A172 (cell line): ENCODE results near the gene PALM3. TPM values are rescaled to one million over a fixed set of nuclear protein-coding genes. Genes with fewer than 3 reads are reported as not detected.

Experiments used
- DNase-seq: peaks from one replicate; pipeline ENCODE4 v3.0.0-alpha.2; 2015; ENCODE audit warnings: low spot score
- total RNA-seq: library from RNA; depleted of rRNA; stranded (reverse); fragments of >200 nt; shearing (Covaris generic); gene quantifications from 2 replicates; pipeline ENCODE4 v1.2.3, GENCODE V29; 2014

PALM3 gene
- total RNA-seq, 1 experiment from 2014 or later, result 6.2 TPM

DNA sequence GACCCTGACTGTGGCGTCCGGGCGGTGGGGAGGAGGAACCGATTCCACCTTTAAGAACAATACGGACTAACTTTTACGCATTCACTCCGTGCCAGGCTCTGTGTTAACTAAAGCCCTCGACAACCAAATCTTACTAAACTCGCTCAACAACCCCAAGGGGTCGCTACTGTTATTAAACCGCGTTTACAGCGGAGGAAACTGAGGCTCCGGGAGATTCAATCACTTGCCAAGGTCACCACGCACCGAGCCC, 27.5 kb upstream of the PALM3 start:
- DNase-seq, result no peak

DNA sequence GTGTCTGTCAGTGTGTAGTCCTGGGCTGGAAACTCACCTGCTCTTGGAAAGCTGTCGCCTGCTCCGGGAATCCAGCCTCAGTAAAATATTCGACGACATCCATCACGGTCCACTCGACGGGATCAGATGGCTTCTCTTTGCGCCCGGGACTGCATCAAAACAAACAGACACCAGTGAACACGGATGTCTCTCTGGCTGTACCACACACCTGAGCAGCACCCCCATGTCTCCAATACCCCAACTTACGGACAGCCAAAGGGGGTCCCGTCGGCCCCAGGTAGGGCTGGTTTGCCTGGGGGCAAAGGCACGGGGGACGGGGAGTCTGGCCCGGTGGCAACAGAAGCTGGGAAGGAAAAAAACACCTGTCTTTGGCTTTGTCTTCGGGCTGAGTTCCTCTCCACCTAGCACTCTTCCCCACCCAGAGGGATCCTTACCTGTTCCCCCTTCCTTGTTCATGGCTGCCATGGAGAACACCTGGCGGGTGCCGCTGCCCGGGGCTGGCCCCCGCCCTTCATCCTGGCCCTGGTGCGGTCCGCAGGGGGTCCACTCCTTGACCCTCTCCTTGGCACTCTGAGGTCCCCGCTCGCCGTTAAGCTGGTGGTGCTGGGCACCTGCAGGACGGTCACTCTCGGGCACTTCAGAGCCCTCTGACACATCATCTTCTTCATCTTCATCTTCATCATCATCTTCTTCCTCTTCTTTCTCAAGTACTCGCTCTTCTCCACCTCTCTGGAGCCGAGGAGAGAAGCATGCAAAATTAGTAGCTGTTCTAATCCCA, 26.9 kb upstream of the PALM3 start:
- no peak for DNase-seq

DNA sequence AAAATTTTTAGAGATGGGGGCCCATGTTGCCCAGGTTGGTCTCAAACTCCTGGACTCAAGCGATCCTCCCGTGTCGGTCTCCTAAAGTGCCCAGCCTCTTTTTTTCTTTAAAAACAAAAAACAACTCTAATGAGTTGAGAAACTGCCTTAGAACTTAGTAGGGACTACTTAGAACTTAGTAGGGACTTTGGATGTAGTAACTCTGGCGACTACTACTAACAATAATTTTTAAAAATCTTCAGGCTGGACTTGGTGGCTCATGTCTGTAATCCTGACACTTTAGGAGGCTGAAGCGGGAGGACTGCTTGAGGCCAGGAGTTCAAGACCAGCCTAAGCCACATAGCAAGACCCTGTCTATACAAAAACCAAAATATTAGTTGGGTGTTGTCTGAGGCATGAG, 24.2 kb upstream of the PALM3 start:
- no peak for DNase-seq

DNA sequence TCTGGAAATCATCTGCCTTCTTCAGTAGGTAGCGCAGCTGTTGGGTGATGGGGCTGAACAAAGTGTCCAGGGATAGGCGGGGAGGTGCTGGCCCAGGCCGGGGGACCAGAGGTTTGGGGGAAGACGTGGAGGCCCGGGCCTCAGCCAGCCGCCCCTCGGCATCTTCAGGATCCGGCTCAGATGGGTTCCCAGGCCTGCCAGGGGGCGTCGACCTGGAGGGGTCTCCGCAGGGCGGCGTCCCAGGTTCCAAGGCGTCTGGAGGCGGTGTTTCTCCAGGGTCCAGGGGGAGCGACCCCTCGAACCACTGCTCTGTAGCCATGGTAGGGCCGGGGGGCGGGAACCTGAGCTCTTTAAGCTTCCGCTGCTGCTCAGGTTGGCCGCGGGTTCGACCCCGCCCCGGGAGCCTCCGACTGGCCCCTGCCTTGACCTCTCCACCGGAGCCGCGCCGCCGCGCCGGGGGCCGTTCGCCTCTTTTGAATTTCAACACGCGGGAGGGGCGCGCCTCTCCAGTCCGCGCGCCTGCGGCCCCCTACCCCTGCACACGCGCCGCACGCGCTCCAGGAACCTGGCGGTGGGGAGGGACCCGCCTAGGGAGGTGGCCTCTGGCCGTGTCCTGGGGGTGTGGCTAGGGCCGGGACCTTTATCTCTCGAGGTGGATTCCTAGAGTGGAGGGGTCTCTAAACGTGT, 23.6 kb upstream of the PALM3 start, which contains the start of gene C19orf67:
Gene C19orf67 (minus strand): TSS at position 475 of the 687 bp plus-strand sequence. CDS start 156 bp downstream, at position 319.
- no peak for DNase-seq

DNA sequence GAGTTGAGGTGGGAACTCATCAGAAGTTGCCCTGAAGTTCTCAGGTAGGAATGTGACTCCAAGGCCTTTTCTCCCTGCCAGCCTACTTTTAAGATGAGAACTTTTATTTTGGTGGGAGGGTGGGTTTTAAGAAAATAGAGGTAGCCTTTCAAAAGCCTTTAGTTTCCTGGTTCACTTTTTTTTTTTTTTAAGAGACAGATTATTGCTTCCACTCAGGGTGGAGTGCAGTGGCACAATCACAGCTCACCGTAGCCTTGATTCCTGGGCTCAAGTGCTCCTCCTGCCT, 20.7 kb upstream of the PALM3 start:
- DNase-seq, result no peak

DNA sequence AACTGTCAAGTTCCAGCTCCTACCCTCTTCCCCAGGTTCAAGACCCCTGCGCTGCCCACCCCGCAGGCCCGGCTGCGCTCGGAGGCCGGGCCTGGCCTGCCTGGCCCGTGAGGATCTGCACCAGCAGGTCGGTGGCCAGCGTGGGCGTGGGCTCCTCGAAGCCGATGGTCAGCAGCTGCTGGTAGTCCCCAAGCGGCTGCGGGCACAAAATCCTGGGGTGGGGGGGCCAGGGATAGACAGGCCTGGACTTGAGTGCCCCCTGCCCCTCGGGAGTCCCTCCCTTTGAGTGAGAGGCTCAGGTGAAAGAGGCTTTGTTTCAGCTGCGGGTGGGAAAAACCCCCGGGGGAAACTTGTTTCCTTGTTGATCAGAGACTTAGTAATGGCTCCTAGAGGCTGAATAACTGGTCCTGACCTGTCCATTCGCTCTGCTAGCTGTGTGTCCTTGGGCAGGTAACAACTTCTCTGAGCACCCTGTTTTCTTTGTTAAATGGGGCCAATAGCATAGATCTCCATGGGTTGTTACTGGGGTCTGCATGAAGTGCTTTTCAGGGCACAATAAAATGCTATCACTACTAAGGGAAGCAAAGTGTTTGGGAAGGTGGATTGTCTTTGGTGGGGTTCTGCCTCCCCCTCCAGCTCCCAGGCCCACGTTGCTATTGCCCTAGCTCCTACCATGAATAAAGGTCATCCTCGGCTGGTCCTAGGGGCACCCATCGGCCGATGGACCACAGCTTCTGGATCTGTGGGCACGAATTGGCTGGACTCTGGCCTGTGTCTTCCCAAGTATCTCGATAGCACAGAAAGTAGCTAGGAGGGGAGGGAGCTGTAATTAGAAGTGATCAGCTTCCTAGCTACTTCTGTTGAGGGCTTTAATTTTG, 20.2 kb upstream of the PALM3 start:
- DNase-seq, result no peak

DNA sequence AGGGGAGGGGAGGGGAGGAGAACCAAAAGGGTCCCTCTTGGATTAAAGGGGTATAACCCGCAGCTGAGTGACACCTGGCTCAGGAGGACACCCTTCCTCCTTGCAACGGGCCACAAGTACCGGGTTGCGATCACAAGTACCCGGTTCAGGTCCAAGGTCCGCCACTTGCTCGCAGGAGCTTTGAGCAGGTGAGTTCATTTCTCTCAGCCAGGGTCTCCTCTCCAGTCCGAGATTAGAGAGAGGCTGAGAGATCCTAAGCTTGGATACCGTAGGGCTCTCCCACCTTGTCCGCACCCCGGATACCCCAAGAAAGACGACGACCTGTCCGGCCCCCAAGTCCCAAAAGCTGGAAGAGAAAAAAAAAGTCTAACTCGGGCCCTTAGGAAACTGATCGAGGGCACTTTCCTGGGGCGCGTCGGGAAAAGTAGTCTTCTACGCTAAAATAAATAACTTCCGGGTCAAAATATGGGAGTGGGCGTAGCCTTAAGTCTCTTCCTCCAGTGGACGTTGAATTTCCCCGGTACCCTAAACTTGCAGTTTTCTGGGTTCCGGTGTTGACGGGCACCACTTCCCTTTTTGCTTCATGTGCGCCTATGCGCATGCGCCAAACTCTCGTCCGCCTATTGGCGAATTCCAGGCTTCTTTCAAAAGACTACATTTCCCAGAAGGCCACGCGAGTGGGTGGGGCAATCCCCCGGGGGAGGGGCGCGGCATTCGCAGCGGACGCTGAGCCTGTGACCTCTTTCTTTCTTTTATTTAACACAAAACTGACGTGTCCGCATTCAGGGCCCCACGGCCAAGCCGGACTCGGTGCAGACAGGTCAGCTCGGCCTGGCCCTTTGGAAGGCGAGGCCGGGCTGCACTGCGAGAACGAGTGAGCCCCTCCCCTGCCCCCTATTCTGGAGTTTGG, 19.3 kb upstream of the PALM3 start:
- DNase-seq, result peak; percentile 99

DNA sequence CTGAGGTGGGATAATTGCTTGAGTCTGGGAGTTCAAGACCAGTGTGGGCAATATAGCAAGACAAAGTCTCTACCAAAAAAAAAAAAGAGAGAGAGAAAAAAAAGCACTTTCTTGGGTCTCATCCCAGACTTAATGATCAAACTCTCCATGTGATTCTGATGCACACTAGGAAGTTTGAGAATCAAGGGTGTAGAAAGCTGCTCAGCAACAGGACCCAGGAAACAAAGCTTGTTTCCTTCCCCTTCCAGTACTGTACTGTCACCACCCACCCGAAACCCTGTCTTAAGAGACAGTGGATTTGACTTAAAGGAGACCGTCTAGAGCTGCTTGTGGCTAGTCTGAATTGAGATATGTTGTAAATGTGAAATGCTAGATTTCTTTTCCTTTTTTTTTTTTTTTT, 16.5 kb upstream of the PALM3 start:
- DNase-seq, result no peak

DNA sequence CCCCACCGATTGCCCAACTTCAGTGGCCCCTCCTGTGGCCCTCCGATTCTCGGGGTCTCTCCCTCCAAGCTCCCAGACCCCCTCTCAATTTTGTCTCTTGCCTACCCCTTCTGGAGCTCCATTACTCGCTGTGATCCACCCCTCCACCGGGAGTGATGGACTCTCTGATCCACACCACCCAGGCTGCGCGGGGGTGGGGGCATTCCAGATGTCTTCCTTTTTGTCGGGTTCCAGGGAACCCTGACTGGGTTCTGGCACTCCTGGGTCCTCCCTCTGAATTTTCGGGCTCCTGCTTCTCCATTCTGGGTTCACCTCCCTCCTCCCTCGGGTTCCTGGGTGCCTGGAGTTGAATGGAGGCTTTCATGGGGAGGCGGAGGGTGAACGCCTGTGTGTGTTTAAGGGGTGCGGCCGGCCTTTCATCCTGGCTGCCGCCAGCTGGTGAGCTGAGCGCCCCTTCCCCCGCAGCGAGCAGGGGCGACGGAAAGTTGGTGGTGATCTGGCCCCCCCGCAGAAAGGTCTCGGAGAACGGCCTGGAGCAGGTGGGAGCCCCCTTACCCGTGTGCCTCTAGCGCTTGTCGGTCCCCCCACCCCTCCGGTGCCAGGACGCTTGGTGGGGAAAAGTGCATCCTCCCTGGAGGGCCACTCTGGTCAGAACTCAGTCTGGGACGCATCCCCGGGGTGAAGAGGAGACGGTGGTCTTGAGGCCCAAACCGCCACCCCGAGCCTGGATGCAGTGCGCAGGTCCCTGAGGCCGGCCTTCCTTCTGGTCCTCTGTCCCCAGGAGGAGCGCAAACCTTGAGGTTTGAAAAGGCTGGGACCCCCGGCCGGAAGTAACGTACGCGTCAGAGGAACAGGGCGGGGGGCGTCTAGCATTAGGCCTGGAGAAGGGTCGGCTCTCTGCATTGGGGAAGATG, 12.3 kb upstream of the PALM3 start:
- no peak for DNase-seq

DNA sequence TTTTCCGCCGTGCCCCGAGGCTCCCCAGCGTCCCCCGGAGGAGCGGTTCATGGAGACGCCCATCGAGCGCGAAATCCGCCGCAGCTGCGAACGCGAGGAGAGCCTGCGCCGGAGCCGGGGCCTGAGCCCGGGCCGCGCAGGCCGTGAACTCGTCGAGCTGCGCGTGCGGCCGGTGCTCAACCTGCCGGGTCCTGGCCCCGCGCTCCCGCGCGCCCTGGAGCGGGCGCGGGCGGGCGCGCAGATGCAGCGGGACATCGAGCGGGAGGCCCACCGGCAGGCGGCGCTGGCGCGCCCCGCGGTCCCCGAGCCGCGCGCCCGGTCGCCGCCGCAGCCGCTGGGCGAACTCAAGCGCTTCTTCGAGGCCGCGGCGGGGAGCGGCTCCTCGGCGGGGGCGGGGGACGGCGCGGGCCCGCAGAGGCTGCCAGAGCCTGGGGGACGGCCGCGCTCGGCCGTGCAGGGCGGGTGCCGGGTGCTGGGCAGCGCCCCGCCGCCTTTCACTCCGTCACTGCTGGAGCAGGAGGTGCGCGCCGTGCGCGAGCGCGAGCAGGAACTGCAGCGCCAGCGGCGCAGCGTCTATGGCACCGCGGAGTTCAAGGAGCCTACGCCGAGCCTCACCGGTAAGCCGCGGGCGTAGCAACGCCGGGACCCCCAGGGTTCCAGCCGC, 11.5 kb upstream of the PALM3 start:
- DNase-seq, result peak; percentile 45

DNA sequence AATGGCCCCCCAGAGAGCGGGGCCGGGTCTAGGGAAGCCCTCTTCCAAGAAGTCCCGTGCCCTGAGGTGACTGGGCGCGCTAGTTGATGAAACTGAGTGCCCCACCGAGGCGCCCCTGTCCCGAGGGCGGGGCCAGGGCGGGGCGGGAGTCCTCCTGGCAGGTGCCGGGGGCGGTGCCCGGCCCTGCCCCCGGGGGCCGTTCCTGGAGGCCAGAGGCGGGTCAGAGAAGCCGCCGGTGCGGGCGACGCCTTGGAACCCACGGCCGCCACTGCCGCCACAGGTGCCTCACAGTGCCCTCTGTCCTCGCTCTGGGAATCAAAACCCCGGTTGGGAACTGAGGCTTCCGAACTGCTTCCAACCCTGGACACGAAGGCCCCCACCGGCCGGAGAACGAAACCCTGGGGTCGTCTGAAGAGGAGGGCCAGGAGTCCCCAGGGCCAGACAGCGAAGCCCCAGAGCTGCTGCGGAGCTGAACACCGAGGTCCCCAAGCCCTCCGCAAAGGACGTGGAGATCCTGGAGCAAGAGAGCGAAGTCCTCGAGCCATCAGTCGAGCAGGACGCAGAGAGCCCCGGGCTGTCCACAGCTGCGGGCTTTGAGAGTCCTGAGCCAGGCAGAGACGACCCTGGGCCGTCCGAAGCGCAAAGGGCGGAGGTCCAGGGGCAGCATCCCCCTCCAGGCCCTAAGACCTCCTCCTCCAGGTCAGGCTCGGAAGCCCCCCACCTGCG, 10.8 kb upstream of the PALM3 start, which contains the start of gene MISP3:
Gene MISP3 (plus strand): TSS at position 252 of the 726 bp plus-strand sequence. CDS start 524 bp downstream, outside the sequence.
- no peak for DNase-seq

DNA sequence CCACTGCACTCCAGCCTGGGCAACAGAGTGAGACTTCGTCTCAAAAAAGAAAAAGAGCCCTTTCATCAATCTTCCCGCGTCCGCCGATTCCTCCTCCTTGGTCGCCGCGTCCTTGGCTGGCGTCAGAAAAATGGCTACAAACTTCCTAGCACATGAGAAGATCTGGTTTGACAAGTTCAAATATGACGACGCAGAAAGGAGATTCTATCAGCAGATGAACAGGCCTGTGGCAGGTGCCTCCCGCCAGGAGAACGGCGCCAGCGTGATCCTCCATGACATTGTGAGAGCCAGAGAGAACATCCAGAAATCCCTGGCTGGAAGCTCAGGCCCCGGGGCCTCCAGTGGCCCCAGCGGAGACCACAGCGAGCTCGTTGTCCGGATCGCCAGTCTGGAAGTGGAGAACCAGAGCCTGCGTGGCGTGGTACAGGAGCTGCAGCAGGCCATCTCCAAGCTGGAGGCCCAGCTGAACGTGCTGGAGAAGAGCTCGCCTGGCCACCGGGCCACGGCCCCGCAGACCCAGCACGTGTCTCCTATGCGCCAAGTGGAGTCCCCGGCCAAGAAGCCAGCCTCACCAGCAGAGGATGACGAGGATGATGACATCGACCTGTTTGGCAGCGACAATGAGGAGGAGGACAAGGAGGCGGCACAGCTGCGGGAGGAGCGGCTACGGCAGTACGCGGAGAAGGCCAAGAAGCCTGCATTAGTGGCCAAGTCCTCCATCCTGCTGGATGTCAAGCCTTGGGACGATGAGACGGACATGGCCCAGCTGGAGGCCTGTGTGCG, 8.6 kb upstream of the PALM3 start:
- no peak for DNase-seq

DNA sequence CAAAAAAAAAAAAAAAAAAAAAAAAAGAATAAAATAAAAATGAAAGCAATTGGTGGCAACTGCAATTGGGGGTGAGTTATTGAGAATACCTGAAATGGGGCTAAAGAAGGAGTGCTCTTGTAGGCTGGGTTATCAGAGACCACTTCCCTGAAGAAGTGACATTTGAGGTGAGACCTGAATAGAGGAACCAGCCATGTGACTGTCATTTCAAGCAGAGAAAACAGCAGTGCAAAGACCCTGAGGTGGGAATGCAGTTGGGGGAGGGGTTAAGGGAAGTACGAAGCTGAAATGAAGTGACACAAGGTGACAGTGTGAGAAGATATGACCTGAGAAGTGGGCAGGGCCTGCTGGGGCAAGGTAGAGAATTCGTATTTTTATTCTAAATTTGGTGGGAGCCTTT, 4.3 kb upstream of the PALM3 start:
- no peak for DNase-seq

DNA sequence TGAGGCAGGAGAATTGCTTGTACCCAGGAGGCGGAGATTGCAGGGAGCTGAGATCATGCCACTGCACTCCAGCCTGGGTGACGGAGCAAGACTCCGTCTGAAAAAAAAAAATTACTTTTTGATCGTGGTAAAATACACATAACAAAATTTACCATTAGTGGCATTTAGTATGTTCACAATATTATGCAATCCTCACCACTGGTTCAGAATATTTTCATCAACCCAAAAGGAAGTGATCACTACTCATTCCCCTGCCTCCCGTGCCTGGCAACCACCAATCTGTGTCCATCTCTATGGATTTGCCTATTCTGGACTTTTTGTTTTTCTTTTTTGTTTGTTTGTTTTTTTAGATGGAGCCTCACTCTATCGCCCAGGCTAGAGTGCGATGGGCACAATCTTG, 1.2 kb upstream of the PALM3 start:
- no peak for DNase-seq

DNA sequence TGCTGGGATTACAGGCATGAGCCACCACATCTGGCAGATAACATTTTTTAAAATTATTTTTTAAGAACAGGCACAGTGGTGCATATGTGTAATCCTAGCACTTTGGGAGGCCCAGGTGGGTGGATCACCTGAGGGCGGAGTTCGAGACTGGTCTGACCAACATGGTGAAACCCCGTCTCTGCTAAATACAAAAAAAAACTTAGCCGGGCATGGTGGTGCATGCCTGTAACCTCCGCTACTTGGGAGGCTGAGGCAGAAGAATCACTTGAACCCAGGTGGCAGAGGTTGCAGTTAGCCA, 631 bp upstream of the PALM3 start:
- DNase-seq, result no peak

DNA sequence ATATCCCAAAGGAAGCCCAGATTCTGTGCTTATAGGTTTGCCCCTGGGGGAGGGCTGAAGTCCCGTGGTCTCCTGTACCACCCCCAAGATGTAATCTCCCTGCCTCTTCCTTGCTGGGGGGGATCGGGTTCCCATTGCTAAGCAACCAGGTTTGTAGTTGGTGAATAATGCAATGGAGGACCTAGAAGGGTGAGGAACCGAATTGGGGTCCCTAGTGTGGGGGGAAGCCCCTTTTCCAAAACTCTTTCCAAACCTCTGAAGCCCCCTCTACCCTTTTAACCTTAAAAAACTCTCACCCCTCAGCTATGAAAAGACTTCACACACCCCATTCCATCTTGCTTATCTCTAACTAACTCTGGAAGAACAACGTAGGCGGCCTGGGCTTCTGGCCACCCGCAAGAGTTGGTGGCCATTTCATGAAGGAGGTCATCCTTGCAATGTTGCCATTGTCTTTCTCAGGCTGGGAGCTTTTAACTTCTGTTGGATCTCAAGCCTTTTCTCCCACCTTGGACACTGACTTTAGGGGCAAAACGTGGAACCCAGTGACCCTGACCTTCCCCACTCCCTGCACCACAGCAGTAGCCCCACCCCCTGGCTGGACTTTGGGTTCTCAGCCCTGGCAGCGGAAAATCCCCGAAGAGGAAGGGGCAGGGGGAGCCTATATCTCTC, 661 bp downstream of the PALM3 start:
- no peak for DNase-seq

DNA sequence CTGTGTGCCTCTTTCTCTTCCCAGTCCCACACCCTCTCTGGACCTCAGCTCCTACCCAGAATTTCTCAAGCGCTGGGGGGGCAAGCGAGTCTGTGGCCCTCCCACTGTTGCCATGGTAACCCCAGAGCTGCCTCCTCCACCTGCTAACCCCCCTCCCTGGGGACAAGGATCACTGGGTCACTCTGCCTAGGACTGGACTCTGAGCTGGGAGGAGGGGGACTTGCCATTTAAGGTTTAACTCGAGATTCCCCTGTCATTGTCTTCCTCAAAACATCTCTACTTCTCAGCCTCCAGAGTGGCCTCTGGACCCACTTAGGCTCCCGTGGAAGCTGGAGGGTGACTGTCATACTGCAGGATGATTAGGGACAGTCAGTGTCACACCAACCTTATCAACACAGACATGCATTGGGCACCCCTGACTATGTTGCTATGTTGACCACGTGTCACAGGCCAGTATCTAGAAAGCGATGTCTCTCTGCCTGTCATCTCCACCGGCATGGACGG, 2.2 kb downstream of the PALM3 start:
- DNase-seq, result no peak

DNA sequence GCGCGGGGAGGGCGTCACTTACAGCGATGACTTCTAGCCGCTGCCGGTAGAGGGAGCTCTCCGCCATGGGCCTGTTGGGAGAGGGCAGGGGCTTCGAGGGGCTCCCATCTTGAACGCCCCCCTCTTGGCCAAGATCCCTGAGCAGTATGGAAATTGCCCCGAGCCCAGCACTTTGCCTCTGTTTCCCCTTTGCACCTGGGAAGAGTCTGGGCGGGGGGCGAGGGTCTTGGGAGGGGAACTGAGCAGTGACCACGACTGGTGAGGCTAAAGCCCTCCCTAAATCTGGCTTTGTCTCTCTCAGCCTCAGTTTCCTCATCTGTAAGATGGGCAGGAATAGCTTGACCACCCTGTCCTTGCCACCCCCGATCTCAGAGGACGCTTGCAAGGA, 2.8 kb downstream of the PALM3 start:
- no peak for DNase-seq
